Endometrial microvascular endothelial cells (primary cell): Measurements from ENCODE around the gene C17orf50. TPM values are rescaled to one million over a fixed set of nuclear protein-coding genes. Genes with fewer than 3 reads are reported as not detected.

ENCODE experiments used
- in situ Hi-C: cut with HindIII; loops from 2 replicates; pipeline ENCODE4 v1.10.0; 2017; ENCODE audit warnings: low sequenced_read_pairs, low pct_unique_long_range_greater_than_20kb; ENCODE audit errors: inconsistent ontology term
- total RNA-seq: library from RNA; depleted of rRNA; stranded (reverse); fragments of >200 nt; gene quantifications from one replicate; pipeline ENCODE4 v1.2.3, GENCODE V29; 2015; ENCODE audit errors: inconsistent ontology term

The C17orf50 gene
- not detected for total RNA-seq

- in situ Hi-C loops, result no loop called here
These were observed at the start of gene C17orf50 for GRCh38 chr17:35760587-35760986. C17orf50 (plus strand) TSS chr17:35760887; CDS start chr17:35760942, 55 bp downstream.

- in situ Hi-C loops, result no loop called here
These were observed 49.7 kb upstream of the C17orf50 start for GRCh38 chr17:35710950-35711349.

- in situ Hi-C loops, result no loop called here
These were observed 47.5 kb upstream of the C17orf50 start for GRCh38 chr17:35713069-35713728.

GRCh38 chr17:35714988-35715387 is 45.7 kb upstream of the C17orf50 start:
- in situ Hi-C loops, result no loop called here

GRCh38 chr17:35715416-35715815 is 45.3 kb upstream of the C17orf50 start:
- in situ Hi-C loops, result no loop called here

- in situ Hi-C loops, result no loop called here
These were observed 44.5 kb upstream of the C17orf50 start for GRCh38 chr17:35716173-35716572.

GRCh38 chr17:35716897-35717465 is 43.7 kb upstream of the C17orf50 start:
- in situ Hi-C loops, result no loop called here

- in situ Hi-C loops, result no loop called here
These were observed 43.2 kb upstream of the C17orf50 start for GRCh38 chr17:35717475-35717874.

- in situ Hi-C loops, result no loop called here
These were observed 37.0 kb upstream of the C17orf50 start for GRCh38 chr17:35723735-35724134.

GRCh38 chr17:35725058-35725457 is 35.6 kb upstream of the C17orf50 start:
- in situ Hi-C loops, result no loop called here

- in situ Hi-C loops, result no loop called here
These were observed 34.9 kb upstream of the C17orf50 start for GRCh38 chr17:35725802-35726126.

- in situ Hi-C loops, result no loop called here
These were observed 34.3 kb upstream of the C17orf50 start for GRCh38 chr17:35726127-35726952.

GRCh38 chr17:35726953-35727460 is 33.7 kb upstream of the C17orf50 start:
- in situ Hi-C loops, result no loop called here

GRCh38 chr17:35727635-35728034 is 33.1 kb upstream of the C17orf50 start:
- in situ Hi-C loops, result no loop called here

- in situ Hi-C loops, result no loop called here
These were observed 32.1 kb upstream of the C17orf50 start for GRCh38 chr17:35728551-35728950.

- in situ Hi-C loops, result no loop called here
These were observed 31.3 kb upstream of the C17orf50 start for GRCh38 chr17:35729405-35729833.

- in situ Hi-C loops, result no loop called here
These were observed 30.2 kb upstream of the C17orf50 start for GRCh38 chr17:35730400-35731005.

- in situ Hi-C loops, result no loop called here
These were observed 29.3 kb upstream of the C17orf50 start, which contains the start of gene RASL10B for GRCh38 chr17:35731239-35731916. RASL10B (plus strand) TSS chr17:35731639; CDS start chr17:35735185, 3,546 bp downstream.
